ENCODE results near the gene GPD1.
"Not testable (repeated sequence)": the region's sequence is repeated elsewhere in the genome, so short reads cannot be mapped to it uniquely, and the experiment has no call there.

GPD1 gene

DNA sequence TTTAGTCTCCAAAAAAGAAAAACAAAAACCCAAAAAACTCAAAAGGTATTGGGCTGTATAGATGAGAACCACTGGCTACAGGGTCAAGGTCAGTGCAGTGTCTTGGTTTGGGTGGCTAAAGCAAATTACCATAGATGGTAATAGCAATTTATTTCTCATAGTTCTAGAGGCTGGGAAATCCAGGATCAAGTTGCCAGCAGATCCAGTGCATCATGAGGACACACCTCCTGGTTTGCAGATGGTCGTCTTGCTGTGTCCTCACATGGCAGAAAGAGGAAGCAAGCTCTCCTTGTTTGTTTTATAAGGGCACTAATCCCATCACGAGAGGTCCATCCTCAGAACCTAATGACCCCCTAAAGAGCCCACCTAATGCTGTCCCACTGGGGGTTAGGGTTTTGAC lies 19.4 kb downstream of the GPD1 start:
- DNase-seq (ENCODE audit: low read depth in 2 of 2) = no peak

GRCh38 chr12:50127546-50127945 lies 23.7 kb downstream of the GPD1 start:
- DNase-seq (ENCODE audit: low read depth in 2 of 2) = no peak

GRCh38 chr12:50129290-50129689 lies 25.5 kb downstream of the GPD1 start:
- no peak for DNase-seq (ENCODE audit: low read depth in 2 of 2)

GRCh38 chr12:50132505-50133135 lies 28.8 kb downstream of the GPD1 start:
- DNase-seq (ENCODE audit: low read depth in 2 of 2) = no peak

DNA sequence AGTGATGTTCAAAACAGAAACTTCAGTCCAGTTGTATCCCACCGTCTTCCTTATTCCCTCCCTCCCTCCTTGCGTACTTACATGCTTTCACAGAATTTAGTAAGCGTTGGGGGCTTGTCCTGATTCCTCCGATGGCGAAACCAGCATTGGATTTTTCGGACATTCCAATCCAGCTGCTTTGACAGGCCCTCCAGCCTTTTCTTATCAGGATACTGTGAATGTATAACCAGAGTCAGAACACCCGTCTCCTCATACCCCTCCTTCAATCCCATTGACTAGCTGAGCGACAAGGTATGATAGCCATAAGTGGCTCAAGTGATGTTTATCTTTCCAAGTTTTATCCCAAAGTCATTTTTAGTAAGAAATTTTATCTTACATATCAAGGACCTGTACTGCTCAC lies 39.2 kb downstream of the GPD1 start:
- no peak for DNase-seq (ENCODE audit: low read depth in 2 of 2)

DNA sequence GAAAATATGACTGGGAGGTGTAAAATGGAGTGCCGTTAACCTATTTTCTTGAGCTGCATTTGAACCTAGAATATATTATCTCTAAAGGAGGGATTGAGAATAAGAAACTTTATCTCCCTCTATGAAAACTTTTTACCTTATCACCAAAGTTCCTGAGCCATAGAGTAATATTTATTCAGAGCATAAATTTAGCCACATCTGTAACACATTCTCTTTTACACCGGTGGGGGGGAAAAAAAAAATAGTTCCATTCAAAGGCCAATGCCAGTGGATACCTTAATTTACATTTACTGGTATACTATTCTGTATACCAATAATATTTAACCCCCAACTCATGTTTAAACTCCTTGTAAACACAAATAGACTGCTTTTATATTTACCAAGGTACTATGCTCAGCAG lies 41.6 kb downstream of the GPD1 start:
- DNase-seq (ENCODE audit: low read depth in 2 of 2) = no peak

DNA sequence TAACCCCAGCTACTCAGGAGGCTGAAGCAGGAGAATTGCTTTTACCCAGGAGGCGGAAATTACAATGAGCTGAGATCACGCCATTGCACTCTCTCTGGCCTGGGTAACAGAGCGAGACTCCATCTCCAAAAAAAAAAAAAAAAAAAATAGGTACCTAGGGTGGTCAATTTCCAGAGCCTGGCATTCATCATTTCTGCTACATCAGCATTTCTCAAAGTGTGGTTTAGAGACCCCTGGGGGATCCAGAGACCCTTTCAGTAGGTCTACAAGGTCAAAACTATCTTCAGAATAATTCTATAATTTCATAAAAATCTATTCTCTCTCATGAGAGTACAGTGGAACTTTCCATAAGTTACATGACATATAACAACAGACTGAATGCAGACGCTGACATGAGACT lies 43.5 kb downstream of the GPD1 start:
- no peak for DNase-seq (ENCODE audit: low read depth in 2 of 2)

DNA sequence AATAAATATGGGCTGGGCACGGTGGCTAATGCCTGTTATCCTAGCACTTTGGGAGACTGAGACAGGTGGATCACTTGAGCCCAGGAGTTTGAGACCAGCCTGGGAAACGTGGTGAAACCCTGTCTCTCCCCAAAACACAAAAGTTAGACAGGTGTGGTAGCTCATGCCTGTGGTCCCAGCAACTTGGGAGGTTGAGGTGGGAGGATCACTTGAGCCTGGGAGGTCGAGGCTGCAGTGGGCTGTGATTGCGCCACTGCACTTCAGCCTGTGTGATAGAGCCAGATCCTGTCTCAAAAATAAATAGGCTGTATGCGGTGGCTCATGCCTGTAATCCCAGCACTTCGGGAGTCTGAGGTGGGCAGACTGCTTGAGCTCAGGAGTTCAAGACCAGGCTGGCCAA lies 44.2 kb downstream of the GPD1 start:
- DNase-seq (ENCODE audit: low read depth in 2 of 2) = not testable (repeated sequence)

- DNase-seq (ENCODE audit: low read depth in 2 of 2) = no peak
Observed at GRCh38 chr12:50149311-50149710, 45.5 kb downstream of the GPD1 start.

- no peak for DNase-seq (ENCODE audit: low read depth in 2 of 2)
Observed at GRCh38 chr12:50151047-50151687, 47.4 kb downstream of the GPD1 start.

- not testable (repeated sequence) for DNase-seq (ENCODE audit: low read depth in 2 of 2)
Observed at GRCh38 chr12:50154947-50155346, 51.1 kb downstream of the GPD1 start.

- no peak for DNase-seq (ENCODE audit: low read depth in 2 of 2)
Observed at GRCh38 chr12:50156641-50157040, 52.8 kb downstream of the GPD1 start.

GRCh38 chr12:50157259-50157658 lies 53.5 kb downstream of the GPD1 start:
- DNase-seq (ENCODE audit: low read depth in 2 of 2) = no peak

- DNase-seq (ENCODE audit: low read depth in 2 of 2) = no peak
Observed at GRCh38 chr12:50160643-50161042, 56.8 kb downstream of the GPD1 start.
